Panc1 (cell line): ENCODE results near the gene CMTM7. TPM values are rescaled to one million over a fixed set of nuclear protein-coding genes. Genes with fewer than 3 reads are reported as not detected.

Experiments
- ATAC-seq: fragments of 200-7000 bp; cut with Tn5 transposase; 2 replicates; pipeline ENCODE4 v1.9.1; 2020; ENCODE audit warnings: mild to moderate bottlenecking, moderate library complexity
- BruUV-seq: library from RNA; stranded (reverse); fragments of 400-500 nt; replicated peaks from 2 replicates; lab custom pipeline; 2021; lab: Mats Ljungman, UMichigan
- CTCF ChIA-PET: fragments of 300-600 bp; sonication (Branson Sonifier 250); formaldehyde crosslinking; loops from one replicate; lab custom pipeline; 2022; ENCODE audit warnings: antibody characterized with exemption; lab: Charles Lee
- POLR2A ChIA-PET: fragments of 300-600 bp; sonication (Branson Sonifier 250); formaldehyde crosslinking; loops from one replicate; lab custom pipeline; 2022; ENCODE audit warnings: antibody characterized with exemption; lab: Charles Lee
- DNase-seq: peaks from one replicate; pipeline ENCODE4 v3.0.0-alpha.2; 2010; ENCODE audit warnings: low read depth, low spot score
- H3K27ac ChIP-seq: 2 replicates; pipeline ENCODE4 v1.5.1; 2011; ENCODE audit warnings: mild to moderate bottlenecking, low read length, inconsistent platforms
- H3K27me3 ChIP-seq: fragments of 200-500 bp; sonication (Bioruptor generic); 2 replicates; pipeline ENCODE4 v1.6.0; 2014; ENCODE audit warnings: low read length, inconsistent platforms; ENCODE audit not compliant: control insufficient read depth, insufficient read depth
- H3K36me3 ChIP-seq: fragments of 200-500 bp; sonication (Bioruptor generic); 2 replicates; pipeline ENCODE4 v1.5.1; 2014; ENCODE audit warnings: inconsistent platforms, mild to moderate bottlenecking, low read length, moderate library complexity; ENCODE audit not compliant: control insufficient read depth, insufficient read depth
- H3K4me1 ChIP-seq: 2 replicates; pipeline ENCODE4 v1.5.1; 2011; ENCODE audit warnings: inconsistent platforms, mild to moderate bottlenecking, low read length, moderate library complexity; ENCODE audit not compliant: control insufficient read depth, insufficient read depth
- H3K4me3 ChIP-seq, 2 experiments: 2 replicates each; pipeline ENCODE4 v1.5.1; 2011 to 2012; ENCODE audit warnings: low read depth in 2 of 2, low read length in 2 of 2, mild to moderate bottlenecking in 2 of 2, inconsistent platforms in 1 of 2, moderate library complexity in 1 of 2
- H3K9me3 ChIP-seq: fragments of 200-500 bp; sonication (Bioruptor generic); 2 replicates; pipeline ENCODE4 v1.5.1; 2014; ENCODE audit warnings: low read depth, mild to moderate bottlenecking, inconsistent platforms, low read length, moderate library complexity; ENCODE audit not compliant: control insufficient read depth, insufficient read depth
- CTCF ChIP-seq: fragments of 450-650 bp; IDR thresholded peaks from 2 replicates; pipeline ENCODE4 v1.5.1; 2017; ENCODE audit warnings: mild to moderate bottlenecking
- POLR2AphosphoS5 ChIP-seq: IDR thresholded peaks from 2 replicates; pipeline ENCODE4 v1.6.1; 2012; ENCODE audit warnings: mild to moderate bottlenecking, low read depth, low read length, moderate library complexity
- REST ChIP-seq, 2 experiments: IDR thresholded peaks; 2 replicates each; pipeline ENCODE4 v1.6.1; 2011 to 2012; ENCODE audit warnings: low read depth in 2 of 2, control low read depth in 1 of 2, low read length in 1 of 2, mild to moderate bottlenecking in 1 of 2, moderate library complexity in 1 of 2; ENCODE audit not compliant: insufficient read depth in 1 of 2
- SIN3A ChIP-seq: IDR thresholded peaks from 2 replicates; pipeline ENCODE4 v1.6.1; 2012; ENCODE audit warnings: low read depth, mild to moderate bottlenecking, low read length, moderate library complexity, borderline replicate concordance; ENCODE audit not compliant: insufficient read depth
- TCF7L2 ChIP-seq: IDR thresholded peaks from 2 replicates; pipeline ENCODE4 v1.6.1; 2011; ENCODE audit warnings: mild to moderate bottlenecking, low read depth, low read length, inconsistent platforms
- in situ Hi-C: cut with HindIII; loops from 2 replicates; pipeline ENCODE4 v1.10.0; 2016; ENCODE audit warnings: low sequenced_read_pairs, low pct_unique_long_range_greater_than_20kb
- intact Hi-C: fragments of 100-400 bp; cut with micrococcal nuclease; formaldehyde crosslinking; loops from one replicate; pipeline ENCODE4 v1.10.0; 2022; ENCODE audit not compliant: unreplicated experiment
- total RNA-seq: library from RNA; stranded (reverse); gene quantifications from one replicate; pipeline ENCODE4 v1.2.1, GENCODE V29; 2021; ENCODE audit not compliant: unreplicated experiment

The CMTM7 gene
- total RNA-seq, 1 experiment from 2014 or later, result 43.5 TPM

GRCh38 chr3:32452009-32452408 is 60.4 kb downstream of the CMTM7 start:
- no TSS peak for BruUV-seq
- in situ Hi-C loops, result no loop called here
- POLR2A ChIA-PET, result no interaction called here
- Histone ChIP-seq H3K9me3 (no peaks in the 10 kb centered on the region), H3K4me1 (no peaks in the 10 kb centered on the region), H3K36me3 (peaks cover 2% of the 10 kb centered on the region; the same call in 1 of the 2 replicates), H3K27me3 (no peaks in the 10 kb centered on the region), H3K4me3 (no peak overlapping the region), H3K27ac (no peak overlapping the region)
- CTCF ChIA-PET, result no interaction called here
- no peak for ATAC-seq
- no peak for DNase-seq
- intact Hi-C loops, result no loop called here
- TF ChIP-seq SIN3A (no peak), POLR2AphosphoS5 (no peak), CTCF (no peak), REST (IDR thresholded peaks at IDR 0.05; ENCODE audit: insufficient read depth in 1 of 2, low read depth in 2 of 2, low read length in 1 of 2) (no peak), TCF7L2 (no peak)

- Histone ChIP-seq H3K27ac (no peak overlapping the region), H3K36me3 (peaks cover 2% of the 10 kb centered on the region; the same call in 1 of the 2 replicates), H3K27me3 (no peaks in the 10 kb centered on the region), H3K9me3 (no peaks in the 10 kb centered on the region), H3K4me3 (no peak overlapping the region), H3K4me1 (no peaks in the 10 kb centered on the region)
- ATAC-seq (no peak), DNase-seq (no peak)
- intact Hi-C loops, result no loop called here
- in situ Hi-C loops, result no loop called here
- no peak for TF ChIP-seq REST (IDR thresholded peaks at IDR 0.05; ENCODE audit: insufficient read depth in 1 of 2, low read depth in 2 of 2, low read length in 1 of 2)
- TF ChIP-seq SIN3A, result no peak
- no peak for TF ChIP-seq POLR2AphosphoS5
- TF ChIP-seq TCF7L2, result no peak
- ChIA-PET CTCF (no interaction called here), POLR2A (no interaction called here)
- no TSS peak for BruUV-seq
Measured at GRCh38 chr3:32453346-32453745, 61.7 kb downstream of the CMTM7 start.
